Measurements from ENCODE around the gene PRKCB. TPM values are rescaled to one million over a fixed set of nuclear protein-coding genes. Genes with fewer than 3 reads are reported as not detected.

The PRKCB gene
- total and polyA plus RNA-seq, 7 donors, result 0.13 to 1.5 (median 0.83) TPM

GRCh38 chr16:23865853-23866252 is 30.1 kb downstream of the PRKCB start:
- TF ChIP-seq CTCF (IDR thresholded peaks at IDR 0.05), result no peak
- no peaks in the 10 kb centered on the region for H3K4me1 ChIP-seq

GRCh38 chr16:23866621-23867020 is 30.8 kb downstream of the PRKCB start:
- Histone ChIP-seq H3K9me3 (no peaks in the 10 kb centered on the region), H3K4me3 (no peak overlapping the region), H3K36me3 (ENCODE audit: insufficient read depth in 1 of 2, low read depth in 1 of 2) (no peaks in the 10 kb centered on the region), H3K4me1 (no peaks in the 10 kb centered on the region), H3K27me3 (ENCODE audit: insufficient read depth in 3 of 3, low read length in 2 of 3) (peaks cover 0 to 2% (median 0%) of the 10 kb centered on the region in 3 donors), H3K27ac (no peak overlapping the region)
- DNase-seq, result no peak
- TF ChIP-seq CTCF (IDR thresholded peaks at IDR 0.05), result no peak
- no peak for ATAC-seq
- WGBS, 3 donors, result 61 to 74% (median 65%) methylated on average over 4 of the region's 4 CpGs
- intact Hi-C loops (cut with DNase I), result no loop called here

More at GRCh38 chr16:23865853-23866252, 30.1 kb downstream of the PRKCB start:
- DNase-seq, result no peak
- no peak for ATAC-seq
- no peak overlapping the region for H3K27ac ChIP-seq
- peaks cover 0 to 2% (median 0%) of the 10 kb centered on the region in 3 donors for H3K27me3 ChIP-seq (ENCODE audit: insufficient read depth in 3 of 3, low read length in 2 of 3)
- no peak overlapping the region for H3K4me3 ChIP-seq
- intact Hi-C loops (cut with DNase I), result no loop called here
- no peaks in the 10 kb centered on the region for H3K9me3 ChIP-seq
- WGBS, 3 donors, result 12 to 30% (median 20%) methylated on average over 2 of the region's 2 CpGs
- H3K36me3 ChIP-seq (ENCODE audit: insufficient read depth in 1 of 2, low read depth in 1 of 2), result no peaks in the 10 kb centered on the region

GRCh38 chr16:23867566-23867965 is 31.8 kb downstream of the PRKCB start:
- TF ChIP-seq CTCF (IDR thresholded peaks at IDR 0.05), result no peak
- no peak for DNase-seq
- Histone ChIP-seq H3K4me1 (no peaks in the 10 kb centered on the region), H3K36me3 (ENCODE audit: insufficient read depth in 1 of 2, low read depth in 1 of 2) (no peaks in the 10 kb centered on the region), H3K27me3 (ENCODE audit: insufficient read depth in 3 of 3, low read length in 2 of 3) (peaks cover 0 to 2% (median 0%) of the 10 kb centered on the region in 3 donors), H3K27ac (no peak overlapping the region), H3K9me3 (no peaks in the 10 kb centered on the region), H3K4me3 (no peak overlapping the region)
- 51 to 65% (median 58%) methylated on average over 2 of the region's 2 CpGs for WGBS, 3 donors
- no peak for ATAC-seq
- intact Hi-C loops (cut with DNase I), result no loop called here

- TF ChIP-seq CTCF (IDR thresholded peaks at IDR 0.05), result no peak
- H3K9me3 ChIP-seq, result no peaks in the 10 kb centered on the region
- peaks cover 0 to 2% (median 0%) of the 10 kb centered on the region in 3 donors for H3K27me3 ChIP-seq (ENCODE audit: insufficient read depth in 3 of 3, low read length in 2 of 3)
- ATAC-seq (no peak), DNase-seq (no peak)
- no peak overlapping the region for H3K4me3 ChIP-seq
- intact Hi-C loops (cut with DNase I), result no loop called here
- 2 to 11% (median 7%) methylated on average over 1 of the region's 1 CpG for WGBS, 3 donors
- H3K27ac ChIP-seq, result no peak overlapping the region
- H3K4me1 ChIP-seq, result no peaks in the 10 kb centered on the region
- no peaks in the 10 kb centered on the region for H3K36me3 ChIP-seq (ENCODE audit: insufficient read depth in 1 of 2, low read depth in 1 of 2)
Observed at GRCh38 chr16:23868136-23868535, 32.4 kb downstream of the PRKCB start.

GRCh38 chr16:23869052-23869451 is 33.3 kb downstream of the PRKCB start:
- no peaks in the 10 kb centered on the region for H3K36me3 ChIP-seq (ENCODE audit: insufficient read depth in 1 of 2, low read depth in 1 of 2)
- H3K4me3 ChIP-seq, result no peak overlapping the region
- 50 to 71% (median 51%) methylated on average over 5 of the region's 5 CpGs for WGBS, 3 donors
- no peaks in the 10 kb centered on the region for H3K9me3 ChIP-seq
- H3K4me1 ChIP-seq, result no peaks in the 10 kb centered on the region
- intact Hi-C loops (cut with DNase I), result no loop called here
- ATAC-seq (no peak), DNase-seq (no peak)
- TF ChIP-seq CTCF (IDR thresholded peaks at IDR 0.05), result no peak
- peaks cover 0 to under 1% (median 0%) of the 10 kb centered on the region in 3 donors for H3K27me3 ChIP-seq (ENCODE audit: insufficient read depth in 3 of 3, low read length in 2 of 3)
- H3K27ac ChIP-seq, result no peak overlapping the region
